Adrenal gland (tissue), 12 donors: ENCODE data around the gene SRCIN1. TPM values are rescaled to one million over a fixed set of nuclear protein-coding genes. Genes with fewer than 3 reads are reported as not detected.
"Not testable (repeated sequence)": the region's sequence is repeated elsewhere in the genome, so short reads cannot be mapped to it uniquely, and the experiment has no call there.

ENCODE experiments used
- DNase-seq, 7 donors: peaks; one replicate each; pipeline ENCODE4 v3.0.0-alpha.2; 2019 to 2020
- H3K27ac ChIP-seq, 5 donors: fragments of 200-600 bp; sonication (generic) in 4 of 5; 1 replicate in 3 of 5; 2 replicates in 2 of 5; pipeline versions ENCODE4 v1.5.1 to v1.8.0; 2016 to 2020; ENCODE audit warnings: mild to moderate bottlenecking in 1 of 5
- H3K27me3 ChIP-seq: fragments of 200-600 bp; 2 replicates; pipeline ENCODE4 v1.8.0; 2021
- H3K36me3 ChIP-seq, 2 donors: fragments of 200-600 bp; replicated peaks in 1 of 2; 1 replicate in 1 of 2; 2 replicates in 1 of 2; pipeline versions ENCODE4 v1.5.1 to v1.8.0; 2018 to 2022
- H3K4me1 ChIP-seq, 2 donors: fragments of 200-600 bp; replicated peaks in 1 of 2; 1 replicate in 1 of 2; 2 replicates in 1 of 2; pipeline versions ENCODE4 v1.5.1 to v1.8.0; 2018 to 2021
- H3K4me3 ChIP-seq, 4 donors: fragments of 200-600 bp; sonication (generic) in 3 of 4; one replicate each; pipeline ENCODE4 v1.5.1; 2016 to 2018
- H3K9me3 ChIP-seq, 3 donors: fragments of 200-600 bp; sonication (generic) in 1 of 3; replicated peaks in 1 of 3; 1 replicate in 2 of 3; 2 replicates in 1 of 3; pipeline versions ENCODE4 v1.5.1 to v1.8.0; 2016 to 2021
- CTCF ChIP-seq, 6 experiments: fragments of 450-650 bp in 4 of 6; fragments of 200-600 bp in 2 of 6; sonication (generic) in 1 of 6; IDR thresholded peaks; 1 replicate in 5 of 6; 2 replicates in 1 of 6; pipeline versions ENCODE4 v1.5.1 to v1.8.0; 2016 to 2021; ENCODE audit warnings: antibody characterized with exemption in 6 of 6, mild to moderate bottlenecking in 2 of 6, moderate library complexity in 1 of 6
- POLR2A ChIP-seq, 2 donors: fragments of 450-650 bp; IDR thresholded peaks; one replicate each; pipeline ENCODE4 v1.6.1; 2017; ENCODE audit warnings: antibody characterized with exemption in 2 of 2, mild to moderate bottlenecking in 2 of 2, moderate library complexity in 1 of 2
- WGBS, 4 donors: extraction: QIAGEN DNeasy Blood & Tissue Kit in 2 of 4; methylation state at CpG; one replicate each; pipeline versions ENCODE4 v1.1.5 to v1.1.7; 2013 to 2017; 5-methylcytosine and 5-hydroxymethylcytosine counted together
- intact Hi-C, 2 donors: fragments of 100-400 bp; cut with DNase I; formaldehyde crosslinking; loops; one replicate each; pipeline versions ENCODE4 v1.14.1 to v1.15.0; 2022 to 2023
- polyA plus RNA-seq, 3 donors: library from polyadenylated mRNA; stranded (reverse); fragments of 200-250 nt in 2 of 3; fragments of 350-450 nt in 1 of 3; fragmentation: Illumina TruSeq in 1 of 3; extraction: RNeasy Lipid Tissue Mini Kit (QIAGEN cat#74804) in 1 of 3; gene quantifications; one replicate each; pipeline ENCODE4 v1.2.3, GENCODE V29; 2013 to 2014
- total RNA-seq, 9 donors: library from RNA; depleted of rRNA in 4 of 9; stranded (reverse); fragments of >200 nt in 4 of 9; fragments of 120-200 nt in 1 of 9; fragmentation: NEBNext Ultra II Directional in 1 of 9; extraction: Animal tissue kit (Norgen Biotek cat#: 25700) in 1 of 9; gene quantifications; one replicate each; pipeline versions ENCODE4 v1.1.0 to v1.2.4, GENCODE V29; 2013 to 2023
- donor health status: healthy with polysubstance abuse.
- donor health status: Bipolar disorder and iron deficiency.
- donor health status: DM: yes; HTN: yes; CAD: no.
- donor health status: DM: no; HTN: no; CAD: no.
- donor health status: DM: no; HTN: no; CAD: no.
- donor health status: DM: yes; HTN: yes; CAD: no.

Gene SRCIN1
- total and polyA plus RNA-seq, 12 donors: 0.44 to 33.1 (median 1.6) TPM; not detected in 2

- no peaks in the 10 kb centered on the region for H3K9me3 ChIP-seq
- peaks cover 0 to 13% of the 10 kb centered on the region in 2 donors for H3K4me1 ChIP-seq
- no peak for DNase-seq
- no peaks in the 10 kb centered on the region for H3K27me3 ChIP-seq
- H3K4me3 ChIP-seq: no peak overlapping the region
- intact Hi-C loops: loop anchor here in 1 of 2 donors (10.0 kb wide), 1 partner anchor 157 kb away; no protein-coding TSS in a partner anchor
- no peak for TF ChIP-seq POLR2A (IDR thresholded peaks at IDR 0.05)
- H3K36me3 ChIP-seq: peaks cover 0 to 10% of the 10 kb centered on the region in 2 donors
- 71 to 91% (median 83%) methylated on average over 3 of the region's 3 CpGs for WGBS, 4 donors
- H3K27ac ChIP-seq: no peak overlapping the region
Observed at GRCh38 chr17:38507921-38508569, 97.7 kb downstream of the SRCIN1 start.

GRCh38 chr17:38507436-38507835, 98.3 kb downstream of the SRCIN1 start:
- Histone ChIP-seq H3K9me3 (no peaks in the 10 kb centered on the region), H3K27me3 (no peaks in the 10 kb centered on the region), H3K4me3 (no peak overlapping the region), H3K36me3 (peaks cover 0 to 16% of the 10 kb centered on the region in 2 donors), H3K27ac (no peak overlapping the region), H3K4me1 (peaks cover 0 to 13% of the 10 kb centered on the region in 2 donors)
- WGBS, 4 donors: 68 to 83% (median 75%) methylated on average over 3 of the region's 3 CpGs
- DNase-seq: no peak
- no peak for TF ChIP-seq CTCF (IDR thresholded peaks at IDR 0.05)
- TF ChIP-seq POLR2A (IDR thresholded peaks at IDR 0.05): no peak
- intact Hi-C loops: loop anchor here in 1 of 2 donors (10.0 kb wide), 1 partner anchor 157 kb away; no protein-coding TSS in a partner anchor

- Histone ChIP-seq H3K4me1 (no peaks in the 10 kb centered on the region), H3K4me3 (no peak overlapping the region), H3K9me3 (no peaks in the 10 kb centered on the region), H3K27ac (no peak overlapping the region), H3K36me3 (peaks cover 0 to 26% of the 10 kb centered on the region in 2 donors), H3K27me3 (no peaks in the 10 kb centered on the region)
- intact Hi-C loops: loop anchor here in 1 of 2 donors (10.0 kb wide), 1 partner anchor 161 kb away; no protein-coding TSS in a partner anchor
- WGBS, 4 donors: 91 to 97% (median 95%) methylated on average over 7 to 14 of the region's 14 CpGs
- TF ChIP-seq CTCF (IDR thresholded peaks at IDR 0.05) (no peak), POLR2A (IDR thresholded peaks at IDR 0.05) (no peak)
- DNase-seq: no peak
Observed at GRCh38 chr17:38504216-38504615, 101.5 kb downstream of the SRCIN1 start.

- not testable (repeated sequence) for H3K4me3 ChIP-seq, H3K27ac ChIP-seq, H3K4me1 ChIP-seq, H3K9me3 ChIP-seq, H3K27me3 ChIP-seq, DNase-seq
- peaks cover 0 to 28% of the 10 kb centered on the region in 2 donors for H3K36me3 ChIP-seq
- intact Hi-C loops: loop anchor here in 1 of 2 donors (10.0 kb wide), 1 partner anchor 161 kb away; no protein-coding TSS in a partner anchor
- WGBS, 4 donors: 90 to 97% (median 94%) methylated on average over 11 to 15 of the region's 15 CpGs
Observed at GRCh38 chr17:38503286-38503913, 102.4 kb downstream of the SRCIN1 start.

GRCh38 chr17:38501718-38502117, 104.0 kb downstream of the SRCIN1 start:
- H3K4me1 ChIP-seq, H3K27ac ChIP-seq, DNase-seq, H3K27me3 ChIP-seq, H3K4me3 ChIP-seq, H3K9me3 ChIP-seq: not testable (repeated sequence)
- WGBS, 4 donors: 89 to 96% (median 94%) methylated on average over 2 of the region's 2 CpGs
- intact Hi-C loops: loop anchor here in 1 of 2 donors (10.0 kb wide), 1 partner anchor 163 kb away; no protein-coding TSS in a partner anchor
- H3K36me3 ChIP-seq: peaks cover 0 to 37% of the 10 kb centered on the region in 2 donors

- H3K4me1 ChIP-seq, H3K27ac ChIP-seq, H3K4me3 ChIP-seq, H3K9me3 ChIP-seq, intact Hi-C loops, DNase-seq, H3K27me3 ChIP-seq: not testable (repeated sequence)
- H3K36me3 ChIP-seq: peaks cover 0 to 39% of the 10 kb centered on the region in 2 donors
- WGBS, 4 donors: 89 to 93% (median 91%) methylated on average over 6 to 10 of the region's 10 CpGs
Observed at GRCh38 chr17:38499230-38499629, 106.5 kb downstream of the SRCIN1 start.
